Cardiac fibroblast (primary cell): ENCODE data around the gene GPA33.

ENCODE experiments used
- DNase-seq, 2 donors: peaks; one replicate each; pipeline versions ENCODE4 v3.0.0 to v3.0.0-alpha.2; 2010; ENCODE audit warnings: low read depth in 2 of 2
- H3K4me3 ChIP-seq, 2 donors: replicated peaks in 1 of 2; 1 replicate in 1 of 2; 2 replicates in 1 of 2; pipeline ENCODE4 v1.5.1; 2011; ENCODE audit warnings: low read depth in 2 of 2, low read length in 2 of 2, mild to moderate bottlenecking in 2 of 2, moderate library complexity in 1 of 2
- TF ChIP-seq, protein P1 (sequence below): IDR thresholded peaks from one replicate; pipeline ENCODE4 v1.5.1; 2011; ENCODE audit warnings: low read depth, mild to moderate bottlenecking, low read length, inconsistent platforms

GPA33 gene

DNA sequence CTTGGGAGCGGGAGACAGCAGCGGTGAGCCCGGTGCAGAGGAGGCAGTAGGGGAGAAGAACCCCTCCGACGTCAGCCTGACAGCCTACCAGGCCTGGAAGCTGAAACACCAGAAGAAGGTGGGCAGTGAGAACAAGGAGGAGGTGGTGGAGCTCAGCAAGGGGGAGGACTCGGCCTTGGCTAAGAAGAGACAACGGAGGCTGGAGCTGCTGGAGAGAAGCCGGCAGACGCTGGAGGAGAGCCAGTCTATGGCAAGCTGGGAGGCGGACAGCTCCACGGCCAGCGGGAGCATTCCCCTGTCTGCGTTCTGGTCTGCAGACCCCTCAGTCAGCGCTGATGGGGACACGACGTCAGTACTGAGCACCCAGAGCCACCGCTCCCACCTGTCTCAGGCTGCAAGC is 36.6 kb upstream of the GPA33 start:
- no peak for DNase-seq
- H3K4me3 ChIP-seq: no peak overlapping the region
- TF ChIP-seq, protein P1, sequence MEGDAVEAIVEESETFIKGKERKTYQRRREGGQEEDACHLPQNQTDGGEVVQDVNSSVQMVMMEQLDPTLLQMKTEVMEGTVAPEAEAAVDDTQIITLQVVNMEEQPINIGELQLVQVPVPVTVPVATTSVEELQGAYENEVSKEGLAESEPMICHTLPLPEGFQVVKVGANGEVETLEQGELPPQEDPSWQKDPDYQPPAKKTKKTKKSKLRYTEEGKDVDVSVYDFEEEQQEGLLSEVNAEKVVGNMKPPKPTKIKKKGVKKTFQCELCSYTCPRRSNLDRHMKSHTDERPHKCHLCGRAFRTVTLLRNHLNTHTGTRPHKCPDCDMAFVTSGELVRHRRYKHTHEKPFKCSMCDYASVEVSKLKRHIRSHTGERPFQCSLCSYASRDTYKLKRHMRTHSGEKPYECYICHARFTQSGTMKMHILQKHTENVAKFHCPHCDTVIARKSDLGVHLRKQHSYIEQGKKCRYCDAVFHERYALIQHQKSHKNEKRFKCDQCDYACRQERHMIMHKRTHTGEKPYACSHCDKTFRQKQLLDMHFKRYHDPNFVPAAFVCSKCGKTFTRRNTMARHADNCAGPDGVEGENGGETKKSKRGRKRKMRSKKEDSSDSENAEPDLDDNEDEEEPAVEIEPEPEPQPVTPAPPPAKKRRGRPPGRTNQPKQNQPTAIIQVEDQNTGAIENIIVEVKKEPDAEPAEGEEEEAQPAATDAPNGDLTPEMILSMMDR: no peak

DNA sequence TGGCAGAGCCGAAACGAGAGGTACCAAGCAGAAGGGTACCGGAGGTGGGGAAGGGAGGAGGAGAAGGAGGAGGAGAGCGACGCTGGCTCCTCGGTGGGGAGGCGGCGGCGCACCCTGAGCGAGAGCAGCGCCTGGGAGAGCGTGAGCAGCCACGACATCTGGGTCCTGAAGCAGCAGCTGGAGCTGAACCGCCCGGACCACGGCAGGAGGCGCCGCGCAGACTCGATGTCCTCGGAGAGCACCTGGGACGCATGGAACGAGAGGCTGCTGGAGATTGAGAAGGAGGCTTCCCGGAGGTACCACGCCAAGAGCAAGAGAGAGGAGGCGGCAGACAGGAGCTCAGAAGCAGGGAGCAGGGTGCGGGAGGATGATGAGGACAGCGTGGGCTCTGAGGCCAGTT is 36.1 kb upstream of the GPA33 start:
- no peak overlapping the region for H3K4me3 ChIP-seq
- TF ChIP-seq, protein P1: no peak
- DNase-seq: no peak

DNA sequence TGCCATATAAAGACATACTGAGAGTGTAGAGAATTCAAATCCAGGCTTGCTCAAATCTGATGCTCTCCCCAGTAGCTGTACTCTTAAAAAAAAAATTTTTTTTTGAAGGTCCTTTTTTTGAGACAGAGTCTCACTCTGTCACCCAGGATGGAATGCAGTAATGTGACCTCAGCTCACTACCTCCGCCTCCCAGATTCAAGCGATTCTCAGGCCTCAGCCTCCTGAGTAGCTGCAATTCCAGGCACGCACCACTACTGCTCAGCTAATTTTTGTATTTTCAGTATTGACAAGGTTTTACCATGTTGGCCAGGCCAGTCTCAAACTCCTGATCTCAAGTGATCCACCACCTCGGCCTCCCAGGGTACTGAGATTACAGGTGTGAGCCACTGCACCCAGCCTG is 32.4 kb upstream of the GPA33 start:
- DNase-seq: no peak
- no peak overlapping the region for H3K4me3 ChIP-seq
- TF ChIP-seq, protein P1: no peak

DNA sequence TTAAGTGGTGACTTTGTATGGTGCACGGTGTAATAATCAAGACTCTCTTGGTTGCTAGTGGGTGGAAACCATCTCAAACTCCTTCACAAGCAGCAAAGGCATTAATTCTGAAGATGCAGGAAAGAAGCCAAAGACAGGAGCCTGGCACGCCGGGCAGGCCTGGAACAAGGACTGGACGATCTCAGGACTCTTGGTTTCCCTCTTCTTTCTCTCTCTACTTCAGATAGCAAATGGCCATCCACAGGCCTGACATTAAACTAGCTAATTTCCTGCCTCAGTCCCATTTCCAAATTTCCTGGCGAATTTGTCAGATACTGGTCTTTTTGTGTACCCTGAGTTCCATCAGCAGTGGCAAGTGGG is 31.9 kb upstream of the GPA33 start:
- TF ChIP-seq, protein P1: no peak
- no peak for DNase-seq
- H3K4me3 ChIP-seq: no peak overlapping the region

DNA sequence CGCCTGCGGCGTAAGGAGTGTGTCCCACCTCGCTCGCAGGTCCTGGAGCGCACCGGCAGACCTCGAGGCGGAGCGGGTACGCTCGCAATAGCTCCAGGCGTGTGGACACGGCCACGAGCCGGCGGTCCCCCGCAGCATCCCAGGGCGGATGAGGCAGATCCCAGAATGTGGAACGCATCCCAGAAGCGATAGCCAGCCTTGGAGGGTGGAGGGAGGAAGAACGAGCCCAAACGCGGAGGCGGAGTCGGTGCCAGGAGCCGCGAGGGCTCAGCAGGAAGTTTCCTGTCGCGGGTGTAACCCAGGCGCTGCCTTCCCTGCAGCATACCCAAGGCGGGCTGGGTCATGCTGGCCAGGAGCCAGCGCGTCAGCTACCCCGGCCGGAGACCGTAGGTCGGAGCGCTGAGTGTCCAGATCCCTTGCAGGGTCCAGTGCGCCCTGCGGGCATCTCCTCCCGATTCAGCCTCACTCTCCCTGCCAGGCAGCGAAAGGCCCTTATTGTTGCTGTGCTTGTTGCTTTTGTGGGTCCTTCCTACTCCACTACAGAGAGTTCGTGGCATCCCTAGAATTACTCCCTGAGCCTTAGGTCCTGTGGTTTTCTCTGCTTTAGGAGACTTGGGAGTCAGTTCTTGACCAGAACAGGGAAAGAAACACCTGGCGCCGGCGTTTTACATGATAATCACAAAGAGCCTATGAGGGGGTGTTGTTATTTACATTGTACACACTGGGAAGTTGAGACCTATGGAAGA is 31.4 kb upstream of the GPA33 start:
- peak in 1 of 2 donors; percentile 16 for DNase-seq
- TF ChIP-seq, protein P1: no peak
- H3K4me3 ChIP-seq: peak overlapping the region in 1 of 2 donors; percentile 40

DNA sequence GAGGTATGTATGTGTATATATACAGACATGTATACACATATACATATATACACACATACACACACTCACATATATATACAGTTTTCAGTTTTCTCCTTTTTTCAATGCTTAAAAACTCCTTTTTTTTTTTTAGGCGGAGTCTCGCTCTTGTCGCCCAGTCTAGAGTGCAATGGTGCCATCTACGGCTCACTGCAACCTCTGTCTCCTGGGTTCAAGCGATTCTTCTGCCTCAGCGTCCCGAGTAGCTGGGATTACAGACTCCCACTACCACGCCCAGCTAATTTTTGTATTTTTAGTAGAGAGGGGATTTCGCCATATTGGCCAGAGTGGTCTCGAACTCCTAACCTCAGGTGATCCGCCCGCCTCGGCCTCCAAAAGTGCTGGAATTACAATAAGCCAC is 30.7 kb upstream of the GPA33 start:
- DNase-seq: no peak
- TF ChIP-seq, protein P1: no peak
- peak overlapping the region in 1 of 2 donors; percentile 40 for H3K4me3 ChIP-seq

DNA sequence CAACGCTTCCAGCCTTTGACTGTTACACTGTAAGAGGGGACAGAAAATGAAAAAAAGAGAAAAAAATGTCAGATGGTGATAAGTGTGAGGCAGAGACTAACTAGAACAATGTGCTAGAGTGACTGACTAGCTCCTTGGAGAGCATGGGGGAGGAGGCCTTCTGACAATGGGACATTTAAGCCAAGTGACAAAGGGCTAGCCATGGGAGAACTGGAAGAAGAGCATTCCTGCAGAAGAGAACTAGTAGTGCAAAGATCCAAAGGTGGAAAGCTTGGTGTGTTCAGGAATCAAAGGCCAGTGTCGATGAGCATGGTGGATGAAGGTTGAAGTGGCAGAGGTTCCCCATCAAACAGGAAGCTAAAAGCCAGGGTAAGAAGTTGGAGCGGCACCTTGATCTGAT is 29.5 kb upstream of the GPA33 start:
- TF ChIP-seq, protein P1: no peak
- no peak for DNase-seq
- no peak overlapping the region for H3K4me3 ChIP-seq
